Activated CD4-positive, CD25-positive, alpha-beta regulatory T cell treated with anti-CD3 and anti-CD28 coated beads, Interleukin-2, amount 50 U/mL, for 16 hours (primary cell): ENCODE data around the gene KIFC3.
"Not testable (repeated sequence)": the region's sequence is repeated elsewhere in the genome, so short reads cannot be mapped to it uniquely, and the experiment has no call there.

Source experiments
- DNase-seq: peaks from one replicate; pipeline ENCODE4 v3.0.0-alpha.2; 2020; ENCODE audit warnings: low read depth, low spot score

Gene KIFC3

GRCh38 chr16:57824888-57825287 lies 22.6 kb upstream of the KIFC3 start:
- DNase-seq: no peak

GRCh38 chr16:57823836-57824235 lies 21.5 kb upstream of the KIFC3 start:
- DNase-seq: no peak

GRCh38 chr16:57822856-57823255 lies 20.6 kb upstream of the KIFC3 start:
- DNase-seq: no peak

- no peak for DNase-seq
Observed at GRCh38 chr16:57822018-57822553, 19.8 kb upstream of the KIFC3 start.

- no peak for DNase-seq
Observed at GRCh38 chr16:57821149-57821971, 19.1 kb upstream of the KIFC3 start.

- no peak for DNase-seq
Observed at GRCh38 chr16:57818377-57819064, 16.2 kb upstream of the KIFC3 start.

GRCh38 chr16:57817680-57818079 lies 15.4 kb upstream of the KIFC3 start:
- no peak for DNase-seq

GRCh38 chr16:57815987-57816745 lies 13.9 kb upstream of the KIFC3 start:
- no peak for DNase-seq

GRCh38 chr16:57814896-57815295 lies 12.6 kb upstream of the KIFC3 start:
- no peak for DNase-seq

- DNase-seq: no peak
Observed at GRCh38 chr16:57813466-57813865, 11.2 kb upstream of the KIFC3 start.

GRCh38 chr16:57811340-57811739 lies 9.0 kb upstream of the KIFC3 start:
- DNase-seq: not testable (repeated sequence)

GRCh38 chr16:57810197-57811031 lies 8.1 kb upstream of the KIFC3 start:
- DNase-seq: peak; percentile 38

- no peak for DNase-seq
Observed at GRCh38 chr16:57809276-57810196, 7.2 kb upstream of the KIFC3 start.

- DNase-seq: no peak
Observed at GRCh38 chr16:57808589-57809228, 6.4 kb upstream of the KIFC3 start.

GRCh38 chr16:57807968-57808528 lies 5.8 kb upstream of the KIFC3 start:
- DNase-seq: no peak

GRCh38 chr16:57807252-57807967 lies 5.1 kb upstream of the KIFC3 start:
- no peak for DNase-seq

GRCh38 chr16:57805176-57805575 lies 2.9 kb upstream of the KIFC3 start:
- DNase-seq: no peak

GRCh38 chr16:57804111-57804837 lies 2.0 kb upstream of the KIFC3 start:
- no peak for DNase-seq
